RWPE2 (cell line): ENCODE data around the gene MYO18A.

Experiments used
- ATAC-seq: fragments of 200-7000 bp; cut with Tn5 transposase; 3 replicates; pipeline ENCODE4 v1.9.1; 2021; ENCODE audit warnings: low read depth
- DNase-seq: peaks from one replicate; pipeline ENCODE4 v3.0.0-alpha.2; 2020; ENCODE audit warnings: low spot score
- H3K27ac ChIP-seq: fragments of 450-650 bp; 2 replicates; pipeline ENCODE4 v1.5.1; 2017; ENCODE audit warnings: mild to moderate bottlenecking; ENCODE audit not compliant: poor library complexity, severe bottlenecking
- H3K27me3 ChIP-seq: fragments of 250-450 bp; sonication (Bioruptor Pico); 2 replicates; pipeline ENCODE4 v1.5.1; 2021; ENCODE audit warnings: mild to moderate bottlenecking, moderate library complexity; ENCODE audit not compliant: insufficient read depth, poor library complexity, severe bottlenecking
- H3K36me3 ChIP-seq: fragments of 250-450 bp; sonication (Bioruptor Pico); 2 replicates; pipeline ENCODE4 v1.5.1; 2020; ENCODE audit warnings: low read depth, mild to moderate bottlenecking, moderate library complexity
- H3K4me1 ChIP-seq: fragments of 250-450 bp; sonication (Bioruptor Pico); 2 replicates; pipeline ENCODE4 v1.5.1; 2021; ENCODE audit warnings: mild to moderate bottlenecking, moderate library complexity; ENCODE audit not compliant: insufficient read depth, poor library complexity, severe bottlenecking
- H3K4me3 ChIP-seq: fragments of 250-450 bp; sonication (Bioruptor Pico); 2 replicates; pipeline ENCODE4 v1.5.1; 2021; ENCODE audit warnings: mild to moderate bottlenecking, moderate library complexity; ENCODE audit not compliant: severe bottlenecking
- H3K9me3 ChIP-seq: fragments of 250-450 bp; sonication (Bioruptor Pico); 2 replicates; pipeline ENCODE4 v1.5.1; 2021; ENCODE audit warnings: mild to moderate bottlenecking, moderate library complexity; ENCODE audit not compliant: severe bottlenecking
- TF ChIP-seq, protein P1 (sequence below): fragments of 450-650 bp; IDR thresholded peaks from one replicate; pipeline ENCODE4 v1.5.1; 2017; ENCODE audit warnings: mild to moderate bottlenecking, moderate library complexity; ENCODE audit not compliant: poor library complexity, severe bottlenecking

The MYO18A gene

GRCh38 chr17:29042679-29043538 is 137.3 kb downstream of the MYO18A start, which contains the start of gene PIPOX:
Gene PIPOX (plus strand): TSS chr17:29043141. CDS start chr17:29043226, 85 bp downstream.
- no peak within 1 kb of the TSS for H3K4me3 ChIP-seq
- H3K27ac ChIP-seq = no peak within 1 kb of the TSS
- no peak for DNase-seq

DNA sequence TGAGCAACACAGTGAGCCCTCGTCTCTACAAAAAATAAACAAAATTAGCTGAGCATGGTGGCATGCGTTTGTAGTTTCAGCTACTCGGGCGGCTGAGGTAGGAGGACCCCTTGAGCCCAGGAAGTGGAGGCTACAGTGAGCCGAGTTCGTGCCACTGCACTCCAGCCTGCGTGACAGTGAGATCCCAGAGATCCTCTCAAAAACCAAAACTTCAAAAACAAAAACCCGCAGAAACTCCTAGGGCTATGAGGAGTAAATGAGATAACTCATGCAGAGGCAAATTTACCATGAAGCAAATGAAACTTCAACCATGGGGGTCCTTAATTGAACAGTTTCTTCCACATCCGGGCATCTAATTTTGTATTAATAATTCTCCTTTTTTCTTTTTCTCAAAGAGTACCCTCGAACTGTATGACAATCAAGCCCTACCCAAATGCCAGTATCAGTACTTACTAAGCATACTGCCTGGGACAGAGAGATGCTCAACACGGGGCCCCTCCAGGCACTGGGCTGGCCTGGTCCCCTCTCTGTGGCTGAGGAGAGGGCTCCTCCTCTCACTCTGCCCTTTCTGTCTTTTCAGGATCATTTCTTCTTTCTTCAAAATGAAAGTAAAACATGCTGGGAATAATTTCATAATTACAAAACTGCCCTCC is 138.0 kb downstream of the MYO18A start:
- TF ChIP-seq, protein P1, sequence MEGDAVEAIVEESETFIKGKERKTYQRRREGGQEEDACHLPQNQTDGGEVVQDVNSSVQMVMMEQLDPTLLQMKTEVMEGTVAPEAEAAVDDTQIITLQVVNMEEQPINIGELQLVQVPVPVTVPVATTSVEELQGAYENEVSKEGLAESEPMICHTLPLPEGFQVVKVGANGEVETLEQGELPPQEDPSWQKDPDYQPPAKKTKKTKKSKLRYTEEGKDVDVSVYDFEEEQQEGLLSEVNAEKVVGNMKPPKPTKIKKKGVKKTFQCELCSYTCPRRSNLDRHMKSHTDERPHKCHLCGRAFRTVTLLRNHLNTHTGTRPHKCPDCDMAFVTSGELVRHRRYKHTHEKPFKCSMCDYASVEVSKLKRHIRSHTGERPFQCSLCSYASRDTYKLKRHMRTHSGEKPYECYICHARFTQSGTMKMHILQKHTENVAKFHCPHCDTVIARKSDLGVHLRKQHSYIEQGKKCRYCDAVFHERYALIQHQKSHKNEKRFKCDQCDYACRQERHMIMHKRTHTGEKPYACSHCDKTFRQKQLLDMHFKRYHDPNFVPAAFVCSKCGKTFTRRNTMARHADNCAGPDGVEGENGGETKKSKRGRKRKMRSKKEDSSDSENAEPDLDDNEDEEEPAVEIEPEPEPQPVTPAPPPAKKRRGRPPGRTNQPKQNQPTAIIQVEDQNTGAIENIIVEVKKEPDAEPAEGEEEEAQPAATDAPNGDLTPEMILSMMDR = no peak
- Histone ChIP-seq H3K4me3 (no peak overlapping the region), H3K27ac (no peak overlapping the region), H3K36me3 (no peaks in the 10 kb centered on the region), H3K9me3 (no peaks in the 10 kb centered on the region), H3K27me3 (no peaks in the 10 kb centered on the region), H3K4me1 (no peaks in the 10 kb centered on the region)
- DNase-seq = no peak
- ATAC-seq = no peak

More at GRCh38 chr17:29042679-29043538, 137.3 kb downstream of the MYO18A start, which contains the start of gene PIPOX:
- TF ChIP-seq, protein P1 = no peak
- H3K36me3 ChIP-seq = no peaks in the 10 kb centered on the region
- ATAC-seq = peak; percentile 15; the same call in 1 of the 3 replicates
- no peaks in the 10 kb centered on the region for H3K27me3 ChIP-seq
- H3K9me3 ChIP-seq = no peaks in the 10 kb centered on the region
- H3K4me1 ChIP-seq = no peaks in the 10 kb centered on the region

DNA sequence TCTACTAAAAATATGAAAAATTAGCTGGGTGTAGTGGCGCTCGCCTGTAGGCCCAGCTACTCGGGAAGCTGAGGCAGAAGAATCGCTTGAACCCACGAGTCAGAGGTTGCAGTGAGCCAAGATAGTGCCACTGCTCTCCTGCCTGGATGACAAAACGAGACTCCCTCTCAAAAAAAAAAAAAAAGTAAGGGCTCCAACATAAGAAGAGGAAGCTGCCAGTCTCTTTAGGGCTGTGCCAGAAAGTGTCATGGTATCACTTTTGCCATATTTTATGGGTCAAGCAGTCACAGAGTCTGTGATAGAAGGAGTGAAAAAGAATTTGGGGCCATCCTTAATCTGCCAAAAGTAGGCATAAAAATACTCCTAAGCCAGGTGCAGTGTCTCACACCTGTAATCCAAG is 138.6 kb downstream of the MYO18A start:
- Histone ChIP-seq H3K4me3 (no peak overlapping the region), H3K9me3 (no peaks in the 10 kb centered on the region), H3K36me3 (no peaks in the 10 kb centered on the region), H3K27me3 (no peaks in the 10 kb centered on the region), H3K4me1 (no peaks in the 10 kb centered on the region), H3K27ac (no peak overlapping the region)
- TF ChIP-seq, protein P1 = no peak
- no peak for ATAC-seq
- DNase-seq = no peak

DNA sequence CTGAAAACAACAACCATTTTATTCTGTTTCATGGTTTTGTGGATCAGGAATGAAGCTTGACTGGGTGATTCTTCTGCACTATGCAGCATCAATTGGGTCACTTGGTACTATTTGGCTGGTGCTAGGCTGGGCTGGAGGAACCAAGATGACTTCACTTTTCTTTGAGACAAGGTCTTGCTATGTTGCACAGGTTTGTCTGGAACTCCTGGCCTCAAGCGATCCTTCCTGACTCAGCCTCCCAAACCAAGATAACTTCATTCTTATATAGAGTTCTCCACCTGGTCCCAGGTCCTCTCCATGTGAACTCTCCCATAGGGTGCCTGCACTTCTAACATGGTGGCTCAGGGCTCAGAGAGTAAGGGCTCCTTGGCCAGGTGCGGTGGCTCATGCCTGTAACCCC is 139.1 kb downstream of the MYO18A start:
- TF ChIP-seq, protein P1 = no peak
- Histone ChIP-seq H3K36me3 (no peaks in the 10 kb centered on the region), H3K4me3 (no peak overlapping the region), H3K4me1 (no peaks in the 10 kb centered on the region), H3K27me3 (no peaks in the 10 kb centered on the region), H3K9me3 (no peaks in the 10 kb centered on the region), H3K27ac (no peak overlapping the region)
- DNase-seq (no peak), ATAC-seq (no peak)
